Nephron progenitor cell (in vitro differentiated cells): ENCODE results near the gene RNF144A.

ENCODE experiments used
- DNase-seq: peaks from one replicate; pipeline ENCODE4 v3.0.0; 2021
- H3K27ac Mint-ChIP-seq: 2 replicates; pipeline ENCODE4 v1.8.0; 2021; ENCODE audit warnings: mild to moderate bottlenecking, moderate library complexity, mixed read lengths
- H3K27me3 Mint-ChIP-seq: 2 replicates; pipeline ENCODE4 v1.8.0; 2021; ENCODE audit warnings: mild to moderate bottlenecking, low read depth, mixed read lengths; ENCODE audit not compliant: poor library complexity
- H3K36me3 Mint-ChIP-seq: 2 replicates; pipeline ENCODE4 v1.8.0; 2021; ENCODE audit warnings: low read depth, mixed read lengths
- H3K4me1 Mint-ChIP-seq: 2 replicates; pipeline ENCODE4 v1.8.0; 2021; ENCODE audit warnings: mixed read lengths
- H3K4me3 Mint-ChIP-seq: 2 replicates; pipeline ENCODE4 v1.8.0; 2021; ENCODE audit warnings: mild to moderate bottlenecking, moderate library complexity, mixed read lengths
- H3K9me3 Mint-ChIP-seq: 2 replicates; pipeline ENCODE4 v1.8.0; 2021; ENCODE audit warnings: mild to moderate bottlenecking, moderate library complexity, mixed read lengths
- CTCF ChIP-seq: fragments of 200-600 bp; sonication (generic); IDR thresholded peaks from 2 replicates; pipeline ENCODE4 v1.5.0; 2021; ENCODE audit warnings: antibody characterized with exemption

The RNF144A gene

GRCh38 chr2:7029291-7030059 lies 112.3 kb downstream of the RNF144A start:
- peaks cover 61% of the 10 kb centered on the region for H3K36me3 Mint-ChIP-seq
- DNase-seq = no peak
- H3K4me1 Mint-ChIP-seq = peaks cover 76% of the 10 kb centered on the region
- no peak for TF ChIP-seq CTCF
- H3K27ac Mint-ChIP-seq = peak overlapping the region; percentile 51
- no peaks in the 10 kb centered on the region for H3K27me3 Mint-ChIP-seq
- H3K4me3 Mint-ChIP-seq = no peak overlapping the region
- H3K9me3 Mint-ChIP-seq = no peaks in the 10 kb centered on the region

GRCh38 chr2:7030810-7031209 lies 113.6 kb downstream of the RNF144A start:
- Mint-ChIP-seq H3K27ac (peak overlapping the region; percentile 55), H3K4me3 (no peak overlapping the region), H3K27me3 (no peaks in the 10 kb centered on the region), H3K9me3 (no peaks in the 10 kb centered on the region), H3K36me3 (peaks cover 58% of the 10 kb centered on the region), H3K4me1 (peaks cover 85% of the 10 kb centered on the region)
- no peak for TF ChIP-seq CTCF
- DNase-seq = no peak

- DNase-seq = no peak
- no peak overlapping the region for H3K27ac Mint-ChIP-seq
- no peak for TF ChIP-seq CTCF
- peaks cover 78% of the 10 kb centered on the region for H3K4me1 Mint-ChIP-seq
- H3K27me3 Mint-ChIP-seq = no peaks in the 10 kb centered on the region
- no peaks in the 10 kb centered on the region for H3K9me3 Mint-ChIP-seq
- no peak overlapping the region for H3K4me3 Mint-ChIP-seq
- peaks cover 61% of the 10 kb centered on the region for H3K36me3 Mint-ChIP-seq
These were observed 114.5 kb downstream of the RNF144A start for GRCh38 chr2:7031547-7032245.

- DNase-seq = no peak
- no peak for TF ChIP-seq CTCF
- Mint-ChIP-seq H3K9me3 (no peaks in the 10 kb centered on the region), H3K4me1 (peaks cover 71% of the 10 kb centered on the region), H3K4me3 (no peak overlapping the region), H3K27me3 (no peaks in the 10 kb centered on the region), H3K36me3 (peaks cover 61% of the 10 kb centered on the region), H3K27ac (peak overlapping the region; percentile 70)
These were observed 115.2 kb downstream of the RNF144A start for GRCh38 chr2:7032371-7032770.

- peaks cover 69% of the 10 kb centered on the region for H3K36me3 Mint-ChIP-seq
- TF ChIP-seq CTCF = no peak
- no peak overlapping the region for H3K4me3 Mint-ChIP-seq
- H3K27ac Mint-ChIP-seq = peak overlapping the region; percentile 80
- peaks cover 2% of the 10 kb centered on the region for H3K27me3 Mint-ChIP-seq
- no peaks in the 10 kb centered on the region for H3K9me3 Mint-ChIP-seq
- H3K4me1 Mint-ChIP-seq = peaks cover 65% of the 10 kb centered on the region
- DNase-seq = no peak
These were observed 116.1 kb downstream of the RNF144A start for GRCh38 chr2:7033136-7033960.
